Measurements from ENCODE around the gene IZUMO1.

DNA sequence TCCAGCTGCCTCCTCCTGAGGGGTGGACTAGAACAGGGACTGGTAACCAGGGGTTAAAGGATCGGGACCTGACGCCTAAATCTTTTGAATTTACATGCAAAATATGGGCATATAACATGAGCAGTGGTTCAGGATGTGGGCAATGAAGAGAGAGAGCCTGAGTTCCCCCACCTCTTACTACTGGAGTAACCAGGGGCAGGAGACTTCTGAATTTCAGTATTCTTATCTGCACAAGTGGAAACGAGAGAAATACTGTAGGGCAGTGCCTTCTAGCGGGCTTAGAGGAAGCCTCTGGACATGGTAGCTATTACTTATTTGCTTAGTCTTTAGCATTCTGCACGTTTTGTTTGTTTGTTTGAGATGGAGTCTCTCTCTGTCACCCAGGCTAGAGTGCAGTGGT is 37.8 kb upstream of the IZUMO1 start:
- TF ChIP-seq, protein P1, sequence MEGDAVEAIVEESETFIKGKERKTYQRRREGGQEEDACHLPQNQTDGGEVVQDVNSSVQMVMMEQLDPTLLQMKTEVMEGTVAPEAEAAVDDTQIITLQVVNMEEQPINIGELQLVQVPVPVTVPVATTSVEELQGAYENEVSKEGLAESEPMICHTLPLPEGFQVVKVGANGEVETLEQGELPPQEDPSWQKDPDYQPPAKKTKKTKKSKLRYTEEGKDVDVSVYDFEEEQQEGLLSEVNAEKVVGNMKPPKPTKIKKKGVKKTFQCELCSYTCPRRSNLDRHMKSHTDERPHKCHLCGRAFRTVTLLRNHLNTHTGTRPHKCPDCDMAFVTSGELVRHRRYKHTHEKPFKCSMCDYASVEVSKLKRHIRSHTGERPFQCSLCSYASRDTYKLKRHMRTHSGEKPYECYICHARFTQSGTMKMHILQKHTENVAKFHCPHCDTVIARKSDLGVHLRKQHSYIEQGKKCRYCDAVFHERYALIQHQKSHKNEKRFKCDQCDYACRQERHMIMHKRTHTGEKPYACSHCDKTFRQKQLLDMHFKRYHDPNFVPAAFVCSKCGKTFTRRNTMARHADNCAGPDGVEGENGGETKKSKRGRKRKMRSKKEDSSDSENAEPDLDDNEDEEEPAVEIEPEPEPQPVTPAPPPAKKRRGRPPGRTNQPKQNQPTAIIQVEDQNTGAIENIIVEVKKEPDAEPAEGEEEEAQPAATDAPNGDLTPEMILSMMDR (IDR thresholded peaks at IDR 0.05), result no peak
- TF ChIP-seq POLR2A (IDR thresholded peaks at IDR 0.05), result no peak

All from testis (tissue), 2 donors.